H9 (cell line): ENCODE results near the gene CYB561D1. TPM values are rescaled to one million over a fixed set of nuclear protein-coding genes. Genes with fewer than 3 reads are reported as not detected.

Experiments
- DNase-seq: peaks from one replicate; pipeline ENCODE4 v3.0.0-alpha.2; 2017
- H2AFZ ChIP-seq: one replicate; pipeline ENCODE4 v1.6.1; 2013; ENCODE audit warnings: mild to moderate bottlenecking, low read length, control low read depth, moderate library complexity
- H2AK5ac ChIP-seq: 2 replicates; pipeline ENCODE4 v1.6.1; 2013; ENCODE audit warnings: low read length, control low read depth, mixed read lengths; ENCODE audit not compliant: insufficient read length
- H2BK120ac ChIP-seq: one replicate; pipeline ENCODE4 v1.6.1; 2013; ENCODE audit warnings: low read depth, mild to moderate bottlenecking, low read length, control low read depth, inconsistent platforms; ENCODE audit not compliant: poor library complexity, severe bottlenecking
- H2BK12ac ChIP-seq: 2 replicates; pipeline ENCODE4 v1.6.1; 2013; ENCODE audit warnings: low read length, control low read depth, mixed read lengths, low read depth; ENCODE audit not compliant: insufficient read length
- H2BK15ac ChIP-seq: 2 replicates; pipeline ENCODE4 v1.6.1; 2013; ENCODE audit warnings: low read depth, low read length, control low read depth
- H2BK20ac ChIP-seq: one replicate; pipeline ENCODE4 v1.6.1; 2013; ENCODE audit warnings: low read depth, mild to moderate bottlenecking, low read length, control low read depth, inconsistent platforms; ENCODE audit not compliant: poor library complexity, severe bottlenecking
- H2BK5ac ChIP-seq: 2 replicates; pipeline ENCODE4 v1.6.1; 2013; ENCODE audit warnings: low read length, control low read depth, mixed read lengths; ENCODE audit not compliant: insufficient read length
- H3K14ac ChIP-seq: 2 replicates; pipeline ENCODE4 v1.6.1; 2013; ENCODE audit warnings: low read length, control low read depth; ENCODE audit not compliant: insufficient read depth
- H3K18ac ChIP-seq: 2 replicates; pipeline ENCODE4 v1.6.1; 2013; ENCODE audit warnings: low read depth, mild to moderate bottlenecking, mixed read lengths, low read length, control low read depth; ENCODE audit not compliant: insufficient read length
- H3K23ac ChIP-seq: 2 replicates; pipeline ENCODE4 v1.6.1; 2013; ENCODE audit warnings: low read length, control low read depth, mixed read lengths, low read depth; ENCODE audit not compliant: insufficient read length
- H3K23me2 ChIP-seq: 2 replicates; pipeline ENCODE4 v1.6.1; 2013; ENCODE audit warnings: low read depth, mild to moderate bottlenecking, mixed read lengths, low read length, control low read depth; ENCODE audit not compliant: insufficient read length, poor library complexity, severe bottlenecking
- H3K27ac ChIP-seq: 2 replicates; pipeline ENCODE4 v1.5.1; 2013; ENCODE audit warnings: low read length, control low read depth, mixed read lengths, low read depth; ENCODE audit not compliant: insufficient read length
- H3K27me3 ChIP-seq: 2 replicates; pipeline ENCODE4 v1.6.1; 2013; ENCODE audit warnings: low read length, control low read depth, inconsistent platforms; ENCODE audit not compliant: insufficient read depth
- H3K4ac ChIP-seq: 2 replicates; pipeline ENCODE4 v1.6.1; 2013; ENCODE audit warnings: low read depth, mild to moderate bottlenecking, control low read depth, inconsistent platforms, low read length, moderate library complexity
- H3K4me1 ChIP-seq: 2 replicates; pipeline ENCODE4 v1.6.1; 2013; ENCODE audit warnings: low read length, control low read depth, inconsistent platforms; ENCODE audit not compliant: insufficient read depth
- H3K4me2 ChIP-seq: 2 replicates; pipeline ENCODE4 v1.6.1; 2013; ENCODE audit warnings: low read length, control low read depth, mixed read lengths; ENCODE audit not compliant: insufficient read length, insufficient read depth
- H3K56ac ChIP-seq: 2 replicates; pipeline ENCODE4 v1.6.1; 2013; ENCODE audit warnings: low read depth, mild to moderate bottlenecking, mixed read lengths, low read length, control low read depth; ENCODE audit not compliant: insufficient read length
- H3K79me1 ChIP-seq: 2 replicates; pipeline ENCODE4 v1.6.1; 2013; ENCODE audit warnings: low read depth, mild to moderate bottlenecking, moderate library complexity, low read length, control low read depth, inconsistent platforms; ENCODE audit not compliant: insufficient read depth, poor library complexity, severe bottlenecking
- H3K79me2 ChIP-seq: 2 replicates; pipeline ENCODE4 v1.6.1; 2013; ENCODE audit warnings: low read length, control low read depth, inconsistent platforms; ENCODE audit not compliant: insufficient read depth
- H3K9ac ChIP-seq: 2 replicates; pipeline ENCODE4 v1.6.1; 2013; ENCODE audit warnings: low read length, control low read depth, mixed read lengths; ENCODE audit not compliant: insufficient read length; ENCODE audit errors: extremely low read depth
- H3K9me3 ChIP-seq: one replicate; pipeline ENCODE4 v1.6.1; 2013; ENCODE audit warnings: low read depth, low read length, inconsistent platforms; ENCODE audit not compliant: control insufficient read depth
- H3T11ph ChIP-seq: one replicate; pipeline ENCODE4 v1.6.1; 2013; ENCODE audit warnings: mild to moderate bottlenecking, low read length, control low read depth, inconsistent platforms
- H4K20me1 ChIP-seq: one replicate; pipeline ENCODE4 v1.6.1; 2013; ENCODE audit not compliant: control insufficient read depth, insufficient read length, insufficient read depth
- H4K5ac ChIP-seq: 2 replicates; pipeline ENCODE4 v1.6.1; 2013; ENCODE audit warnings: low read depth, mild to moderate bottlenecking, mixed read lengths, low read length, control low read depth; ENCODE audit not compliant: insufficient read length
- H4K8ac ChIP-seq: replicated peaks from 2 replicates; pipeline ENCODE4 v1.6.1; 2013; ENCODE audit warnings: low read length, control low read depth, mixed read lengths, low read depth; ENCODE audit not compliant: insufficient read length
- H4K91ac ChIP-seq: 2 replicates; pipeline ENCODE4 v1.6.1; 2013; ENCODE audit warnings: low read depth, mild to moderate bottlenecking, moderate library complexity, mixed read lengths, low read length, control low read depth; ENCODE audit not compliant: insufficient read length
- H3K27ac Mint-ChIP-seq, 3 experiments: 2 replicates in 2 of 3; 3 replicates in 1 of 3; pipeline ENCODE4 v1.8.0; 2020 to 2021; ENCODE audit warnings: mixed read lengths in 3 of 3, mild to moderate bottlenecking in 1 of 3, moderate library complexity in 1 of 3
- H3K27me3 Mint-ChIP-seq: 2 replicates; pipeline ENCODE4 v1.8.0; 2021; ENCODE audit warnings: low read depth, mild to moderate bottlenecking, moderate library complexity, mixed read lengths
- H3K36me3 Mint-ChIP-seq, 3 experiments: 2 replicates in 2 of 3; 3 replicates in 1 of 3; pipeline ENCODE4 v1.8.0; 2020 to 2021; ENCODE audit warnings: low read depth in 3 of 3, mixed read lengths in 3 of 3; ENCODE audit not compliant: insufficient read depth in 1 of 3
- H3K4me1 Mint-ChIP-seq, 2 experiments: 2 replicates each; pipeline ENCODE4 v1.8.0; 2020; ENCODE audit warnings: mixed read lengths in 2 of 2
- H3K4me3 Mint-ChIP-seq, 2 experiments: 2 replicates in 1 of 2; 3 replicates in 1 of 2; pipeline ENCODE4 v1.8.0; 2020 to 2021; ENCODE audit warnings: mild to moderate bottlenecking in 2 of 2, mixed read lengths in 2 of 2, moderate library complexity in 1 of 2
- H3K9me3 Mint-ChIP-seq, 2 experiments: 2 replicates in 1 of 2; 3 replicates in 1 of 2; pipeline ENCODE4 v1.8.0; 2020; ENCODE audit warnings: mild to moderate bottlenecking in 2 of 2, mixed read lengths in 2 of 2, moderate library complexity in 1 of 2
- whole genome bisulfite sequencing: extraction: QIAGEN DNeasy Blood & Tissue Kit; methylation state at CpG from one replicate; pipeline ENCODE4 v1.1.7; 2013; ENCODE audit warnings: missing lambda C conversion rate, low lambda C conversion rate, mixed read lengths; ENCODE audit not compliant: insufficient read length; ENCODE audit errors: extremely low coverage; 5-methylcytosine and 5-hydroxymethylcytosine counted together
- total RNA-seq: library from RNA; stranded (reverse); gene quantifications from 2 replicates; pipeline ENCODE4 v1.2.1, GENCODE V29; 2021
- TF ChIP-seq, protein P1 (sequence below): fragments of 200-600 bp; sonication (generic); conservative IDR thresholded peaks from 3 replicates; pipeline ENCODE4 v1.8.0; 2021; ENCODE audit warnings: antibody characterized with exemption, mild to moderate bottlenecking

CYB561D1 gene
- total RNA-seq, 1 experiment from 2014 or later = 6.5 TPM

DNA sequence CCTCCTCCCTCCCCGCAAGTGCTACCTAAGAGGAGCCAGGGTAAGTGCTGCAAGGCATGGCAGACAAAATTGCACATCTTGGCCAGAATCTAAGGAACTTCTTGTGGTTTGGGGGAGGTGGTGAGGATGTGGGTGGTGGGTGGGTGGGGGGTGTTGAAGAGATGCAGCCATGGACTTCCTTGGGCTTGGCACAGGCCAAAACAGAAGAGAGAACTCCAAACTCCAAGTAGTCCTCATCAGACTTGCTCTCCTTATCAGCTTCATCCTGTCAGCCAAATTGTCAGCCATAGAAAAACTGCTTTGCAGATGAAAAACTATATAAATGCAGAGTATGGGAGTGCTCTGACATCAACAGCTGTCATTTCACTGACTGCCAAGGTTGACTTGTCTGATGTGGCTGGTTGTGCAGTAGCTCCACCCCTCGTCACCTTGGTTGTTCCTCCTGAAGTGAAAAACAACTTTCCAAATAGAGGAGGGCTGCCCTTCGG, 8.5 kb downstream of the CYB561D1 start:
- Histone ChIP-seq H4K5ac (no peak overlapping the region), H3K14ac (no peak overlapping the region), H3K23ac (no peak overlapping the region), H4K20me1 (no peaks in the 10 kb centered on the region), H3K4me2 (no peak overlapping the region), H4K8ac (no peak overlapping the region), H4K91ac (no peak overlapping the region), H2BK5ac (no peak overlapping the region), H3K9ac (no peak overlapping the region), H3K79me1 (no peaks in the 10 kb centered on the region), H3K27ac (no peak overlapping the region), H2AFZ (no peak overlapping the region), H2BK20ac (no peak overlapping the region), H3K56ac (no peak overlapping the region), H3K9me3 (no peaks in the 10 kb centered on the region), H3K4me1 (peaks cover 2% of the 10 kb centered on the region; the same call in 1 of the 2 replicates), H2BK15ac (no peak overlapping the region), H3T11ph (no peak overlapping the region), H2AK5ac (no peak overlapping the region), H3K23me2 (no peaks in the 10 kb centered on the region), H3K4ac (no peak overlapping the region), H2BK12ac (no peak overlapping the region), H2BK120ac (no peak overlapping the region), H3K27me3 (no peaks in the 10 kb centered on the region), H3K79me2 (no peaks in the 10 kb centered on the region), H3K18ac (no peak overlapping the region)
- peaks cover 16 to 18% of the 10 kb centered on the region in 2 experiments for H3K4me1 Mint-ChIP-seq
- no peak for DNase-seq
- H3K27me3 Mint-ChIP-seq = peaks cover 7% of the 10 kb centered on the region
- no peak overlapping the region for H3K27ac Mint-ChIP-seq
- H3K36me3 Mint-ChIP-seq = peaks cover 0 to 5% (median 2%) of the 10 kb centered on the region in 3 experiments; a peak in 4 of 7 replicates
- no CpG with 5 or more reads among the region's 3 CpGs for WGBS
- no peak overlapping the region for H3K4me3 Mint-ChIP-seq
- TF ChIP-seq, protein P1, sequence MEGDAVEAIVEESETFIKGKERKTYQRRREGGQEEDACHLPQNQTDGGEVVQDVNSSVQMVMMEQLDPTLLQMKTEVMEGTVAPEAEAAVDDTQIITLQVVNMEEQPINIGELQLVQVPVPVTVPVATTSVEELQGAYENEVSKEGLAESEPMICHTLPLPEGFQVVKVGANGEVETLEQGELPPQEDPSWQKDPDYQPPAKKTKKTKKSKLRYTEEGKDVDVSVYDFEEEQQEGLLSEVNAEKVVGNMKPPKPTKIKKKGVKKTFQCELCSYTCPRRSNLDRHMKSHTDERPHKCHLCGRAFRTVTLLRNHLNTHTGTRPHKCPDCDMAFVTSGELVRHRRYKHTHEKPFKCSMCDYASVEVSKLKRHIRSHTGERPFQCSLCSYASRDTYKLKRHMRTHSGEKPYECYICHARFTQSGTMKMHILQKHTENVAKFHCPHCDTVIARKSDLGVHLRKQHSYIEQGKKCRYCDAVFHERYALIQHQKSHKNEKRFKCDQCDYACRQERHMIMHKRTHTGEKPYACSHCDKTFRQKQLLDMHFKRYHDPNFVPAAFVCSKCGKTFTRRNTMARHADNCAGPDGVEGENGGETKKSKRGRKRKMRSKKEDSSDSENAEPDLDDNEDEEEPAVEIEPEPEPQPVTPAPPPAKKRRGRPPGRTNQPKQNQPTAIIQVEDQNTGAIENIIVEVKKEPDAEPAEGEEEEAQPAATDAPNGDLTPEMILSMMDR = no peak
- H3K9me3 Mint-ChIP-seq = no peaks in the 10 kb centered on the region
